GM12891 (cell line): ENCODE measurements around the gene TMEM52.

Experiments used
- PAX5 ChIP-seq: IDR thresholded peaks from 2 replicates; pipeline ENCODE4 v1.6.1; 2011; ENCODE audit warnings: low read length, moderate library complexity, mild to moderate bottlenecking; ENCODE audit not compliant: insufficient read depth, severe bottlenecking
- POLR2A ChIP-seq: IDR thresholded peaks from 2 replicates; pipeline ENCODE4 v1.6.1; 2011; ENCODE audit warnings: low read depth, low read length, control low read depth
- POLR2AphosphoS5 ChIP-seq: IDR thresholded peaks from 2 replicates; pipeline ENCODE4 v1.6.1; 2011; ENCODE audit warnings: low read depth, low read length, control low read depth
- POU2F2 ChIP-seq: IDR thresholded peaks from 2 replicates; pipeline ENCODE4 v1.6.1; 2011; ENCODE audit warnings: low read depth, mild to moderate bottlenecking, control low read depth, low read length, moderate library complexity
- SPI1 ChIP-seq: IDR thresholded peaks from 2 replicates; pipeline ENCODE4 v1.6.1; 2011; ENCODE audit warnings: low read depth, low read length, control low read depth
- TAF1 ChIP-seq: IDR thresholded peaks from 2 replicates; pipeline ENCODE4 v1.6.1; 2011; ENCODE audit warnings: low read depth, low read length, control low read depth

- TF ChIP-seq POLR2AphosphoS5 = no peak
- TF ChIP-seq POLR2A = no peak
- no peak for TF ChIP-seq SPI1
- TF ChIP-seq POU2F2 = no peak
- no peak for TF ChIP-seq TAF1
- no peak for TF ChIP-seq PAX5
Measured at GRCh38 chr1:1910033-1910465, 9.0 kb downstream of the TMEM52 start.
